Nephron progenitor cell (in vitro differentiated cells): ENCODE data around the gene UAP1.
"Not testable (repeated sequence)": the region's sequence is repeated elsewhere in the genome, so short reads cannot be mapped to it uniquely, and the experiment has no call there.

Source experiments
- DNase-seq: peaks from one replicate; pipeline ENCODE4 v3.0.0; 2021
- H3K27ac Mint-ChIP-seq: 2 replicates; pipeline ENCODE4 v1.8.0; 2021; ENCODE audit warnings: mild to moderate bottlenecking, moderate library complexity, mixed read lengths
- H3K27me3 Mint-ChIP-seq: 2 replicates; pipeline ENCODE4 v1.8.0; 2021; ENCODE audit warnings: mild to moderate bottlenecking, low read depth, mixed read lengths; ENCODE audit not compliant: poor library complexity
- H3K36me3 Mint-ChIP-seq: 2 replicates; pipeline ENCODE4 v1.8.0; 2021; ENCODE audit warnings: low read depth, mixed read lengths
- H3K4me1 Mint-ChIP-seq: 2 replicates; pipeline ENCODE4 v1.8.0; 2021; ENCODE audit warnings: mixed read lengths
- H3K4me3 Mint-ChIP-seq: 2 replicates; pipeline ENCODE4 v1.8.0; 2021; ENCODE audit warnings: mild to moderate bottlenecking, moderate library complexity, mixed read lengths
- H3K9me3 Mint-ChIP-seq: 2 replicates; pipeline ENCODE4 v1.8.0; 2021; ENCODE audit warnings: mild to moderate bottlenecking, moderate library complexity, mixed read lengths
- CTCF ChIP-seq: fragments of 200-600 bp; sonication (generic); IDR thresholded peaks from 2 replicates; pipeline ENCODE4 v1.5.0; 2021; ENCODE audit warnings: antibody characterized with exemption

UAP1 gene

GRCh38 chr1:162578936-162579335 is 17.4 kb downstream of the UAP1 start:
- no peak for DNase-seq
- no peaks in the 10 kb centered on the region for H3K4me1 Mint-ChIP-seq
- H3K27ac Mint-ChIP-seq: no peak overlapping the region

GRCh38 chr1:162580308-162580707 is 18.8 kb downstream of the UAP1 start:
- no peak for DNase-seq
- Mint-ChIP-seq H3K4me1 (no peaks in the 10 kb centered on the region), H3K9me3 (no peaks in the 10 kb centered on the region), H3K4me3 (no peak overlapping the region), H3K36me3 (peaks cover 31% of the 10 kb centered on the region), H3K27me3 (no peaks in the 10 kb centered on the region), H3K27ac (no peak overlapping the region)
- TF ChIP-seq CTCF: no peak

More at GRCh38 chr1:162578936-162579335, 17.4 kb downstream of the UAP1 start:
- Mint-ChIP-seq H3K27me3 (no peaks in the 10 kb centered on the region), H3K4me3 (no peak overlapping the region), H3K9me3 (no peaks in the 10 kb centered on the region), H3K36me3 (peaks cover 31% of the 10 kb centered on the region)
- no peak for TF ChIP-seq CTCF

- not testable (repeated sequence) for H3K27me3 Mint-ChIP-seq, H3K27ac Mint-ChIP-seq, DNase-seq, H3K9me3 Mint-ChIP-seq, H3K4me3 Mint-ChIP-seq, H3K4me1 Mint-ChIP-seq
- peaks cover 28% of the 10 kb centered on the region for H3K36me3 Mint-ChIP-seq
Observed at GRCh38 chr1:162582901-162583300, 21.4 kb downstream of the UAP1 start.

- H3K4me1 Mint-ChIP-seq, H3K27me3 Mint-ChIP-seq, H3K4me3 Mint-ChIP-seq, DNase-seq, H3K27ac Mint-ChIP-seq, H3K9me3 Mint-ChIP-seq: not testable (repeated sequence)
- H3K36me3 Mint-ChIP-seq: peaks cover 36% of the 10 kb centered on the region
Observed at GRCh38 chr1:162585101-162585500, 23.6 kb downstream of the UAP1 start.

GRCh38 chr1:162587347-162587746 is 25.8 kb downstream of the UAP1 start:
- no peak overlapping the region for H3K4me3 Mint-ChIP-seq
- no peaks in the 10 kb centered on the region for H3K9me3 Mint-ChIP-seq
- no peaks in the 10 kb centered on the region for H3K27me3 Mint-ChIP-seq
- H3K36me3 Mint-ChIP-seq: peaks cover 32% of the 10 kb centered on the region
- no peaks in the 10 kb centered on the region for H3K4me1 Mint-ChIP-seq
- peak overlapping the region; percentile 42 for H3K27ac Mint-ChIP-seq
- no peak for TF ChIP-seq CTCF
- no peak for DNase-seq

GRCh38 chr1:162587761-162588260 is 26.3 kb downstream of the UAP1 start:
- no peaks in the 10 kb centered on the region for H3K4me1 Mint-ChIP-seq
- H3K4me3 Mint-ChIP-seq: no peak overlapping the region
- H3K9me3 Mint-ChIP-seq: no peaks in the 10 kb centered on the region
- DNase-seq: no peak
- no peak for TF ChIP-seq CTCF
- no peaks in the 10 kb centered on the region for H3K27me3 Mint-ChIP-seq
- no peak overlapping the region for H3K27ac Mint-ChIP-seq
- peaks cover 36% of the 10 kb centered on the region for H3K36me3 Mint-ChIP-seq

GRCh38 chr1:162590101-162590500 is 28.6 kb downstream of the UAP1 start:
- no peaks in the 10 kb centered on the region for H3K27me3 Mint-ChIP-seq
- H3K4me3 Mint-ChIP-seq: no peak overlapping the region
- no peak for TF ChIP-seq CTCF
- no peak for DNase-seq
- no peak overlapping the region for H3K27ac Mint-ChIP-seq
- peaks cover 45% of the 10 kb centered on the region for H3K36me3 Mint-ChIP-seq
- H3K4me1 Mint-ChIP-seq: no peaks in the 10 kb centered on the region
- H3K9me3 Mint-ChIP-seq: no peaks in the 10 kb centered on the region
